HG03442 (cell line): Measurements from ENCODE around the gene PDK1.

Experiments
- ATAC-seq: cut with Tn5 transposase; IDR thresholded peaks from one replicate; pipeline ENCODE4 v1.9.1; 2021; ENCODE audit warnings: mild to moderate bottlenecking, moderate library complexity; ENCODE audit not compliant: unreplicated experiment

PDK1 gene

GRCh38 chr2:172596776-172597175, 40.9 kb downstream of the PDK1 start:
- peak; percentile 69 for ATAC-seq

GRCh38 chr2:172597176-172597842, 41.4 kb downstream of the PDK1 start:
- ATAC-seq, result peak; percentile 52

- no peak for ATAC-seq
These were observed 44.1 kb downstream of the PDK1 start for GRCh38 chr2:172599947-172600346.

- no peak for ATAC-seq
These were observed 44.7 kb downstream of the PDK1 start for GRCh38 chr2:172600557-172601008.

DNA sequence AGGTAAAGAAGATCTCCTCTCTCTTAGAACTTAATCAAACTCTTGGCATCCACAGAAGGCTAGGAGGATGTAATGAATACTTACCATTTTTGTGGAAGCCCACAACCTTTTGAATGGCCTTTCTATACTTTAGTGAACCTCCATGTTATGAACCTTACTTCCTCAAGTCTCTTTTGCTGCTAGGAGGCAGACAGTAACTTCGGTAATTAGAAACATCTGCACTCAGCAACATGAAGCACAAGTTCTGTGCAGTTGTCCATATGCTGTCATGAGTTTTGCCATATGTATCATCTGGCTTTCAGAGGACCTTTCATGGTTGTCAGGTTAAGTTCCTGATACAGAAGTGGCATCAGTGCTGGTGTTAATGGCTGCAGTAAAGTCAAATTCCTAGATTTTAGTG, 50.4 kb downstream of the PDK1 start:
- no peak for ATAC-seq

DNA sequence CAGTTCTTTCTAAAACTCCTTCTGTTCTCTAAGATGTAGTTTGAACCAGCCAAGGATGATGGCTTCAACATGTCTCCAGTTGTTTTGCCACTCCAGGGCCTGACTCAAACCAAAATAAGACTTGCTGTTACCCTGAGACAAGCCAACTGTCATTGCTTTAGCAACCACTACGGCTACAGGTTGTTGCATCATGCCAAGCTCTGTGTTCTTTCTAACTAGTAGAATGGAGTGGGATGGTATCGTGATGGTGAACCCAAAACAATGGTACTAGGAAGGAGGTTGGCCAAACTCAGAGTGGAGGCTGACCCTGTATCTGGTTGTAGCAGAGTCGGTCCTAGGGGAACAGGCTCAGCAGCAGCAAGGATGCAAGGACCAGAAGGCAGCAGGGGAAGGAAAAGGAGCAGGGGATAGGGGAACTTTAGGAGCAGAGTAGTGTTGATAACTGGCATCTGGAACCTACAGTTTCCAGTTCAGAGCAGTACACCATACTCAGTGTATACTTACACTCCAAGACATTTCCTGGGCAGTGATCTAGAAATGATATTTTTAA, 51.6 kb downstream of the PDK1 start:
- ATAC-seq, result no peak

DNA sequence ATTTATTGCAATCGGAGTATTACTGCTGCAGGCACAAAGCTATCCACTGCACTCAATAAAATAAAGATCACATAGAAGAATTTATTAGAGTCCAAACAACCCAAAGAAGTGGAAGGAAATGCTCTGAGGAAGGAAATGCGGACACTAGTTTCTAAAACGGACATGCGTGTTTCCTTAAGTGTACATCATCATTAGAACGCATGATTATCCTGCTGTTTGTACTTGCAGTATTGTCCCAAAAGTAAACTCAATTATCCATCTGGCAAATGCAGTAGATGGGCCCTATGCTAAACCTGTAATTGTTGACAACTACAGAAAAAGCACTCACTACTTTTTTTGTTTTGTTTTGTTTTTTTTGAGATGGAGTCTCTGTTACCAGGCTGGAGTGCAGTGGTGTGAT, 53.6 kb downstream of the PDK1 start:
- no peak for ATAC-seq

GRCh38 chr2:172612051-172612450, 56.2 kb downstream of the PDK1 start:
- ATAC-seq, result no peak

GRCh38 chr2:172613040-172613439, 57.1 kb downstream of the PDK1 start:
- no peak for ATAC-seq

DNA sequence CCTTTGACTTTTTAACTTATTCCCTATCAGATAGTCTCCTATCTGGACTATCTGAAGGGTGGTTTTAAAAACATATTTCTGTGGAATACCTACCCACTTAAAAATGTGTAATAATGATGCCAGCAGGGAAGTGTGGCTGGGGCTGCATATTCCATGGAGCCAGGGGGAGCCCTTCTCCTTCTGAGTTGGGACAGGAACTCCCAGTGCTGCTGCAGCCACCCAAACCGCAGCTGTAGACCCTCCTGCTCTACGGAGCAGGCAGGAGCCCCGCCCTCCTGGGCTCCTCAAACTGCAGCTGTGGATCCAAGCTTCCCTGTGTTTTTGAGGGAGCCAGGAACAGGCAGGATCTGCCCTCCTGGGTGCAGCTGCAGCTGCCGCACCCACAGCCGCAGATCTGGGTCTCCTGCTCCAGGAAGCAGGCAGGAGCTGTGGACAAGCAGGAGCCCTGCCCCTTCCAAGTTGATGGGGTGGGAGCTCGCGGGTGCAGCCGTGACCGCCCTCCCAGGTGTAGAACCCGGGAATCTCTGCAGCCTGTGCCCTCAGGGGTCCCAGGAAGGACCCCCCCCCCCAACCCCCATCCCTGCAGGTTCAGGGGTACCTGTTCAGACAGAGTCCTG, 57.8 kb downstream of the PDK1 start:
- no peak for ATAC-seq

DNA sequence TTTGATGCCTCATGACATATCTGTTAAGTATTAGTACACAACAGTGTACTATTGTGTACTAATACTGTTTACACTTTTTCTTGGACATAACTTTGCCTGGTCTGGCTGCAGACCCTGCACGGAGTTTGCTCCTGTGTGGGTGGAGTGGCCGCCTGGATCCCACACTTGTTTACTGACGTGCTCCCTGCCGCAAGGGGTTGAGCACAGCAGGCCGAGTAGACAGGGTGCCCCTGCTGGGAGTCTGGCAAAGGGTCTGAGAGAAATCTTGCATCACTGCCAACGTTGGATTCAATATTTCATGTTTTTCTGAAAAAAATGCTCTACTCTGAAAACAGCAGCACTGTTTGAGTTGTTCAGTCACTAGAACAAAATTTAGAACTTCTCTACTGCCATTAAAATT, 59.0 kb downstream of the PDK1 start:
- ATAC-seq, result no peak

- no peak for ATAC-seq
These were observed 59.9 kb downstream of the PDK1 start for GRCh38 chr2:172615727-172616261.

DNA sequence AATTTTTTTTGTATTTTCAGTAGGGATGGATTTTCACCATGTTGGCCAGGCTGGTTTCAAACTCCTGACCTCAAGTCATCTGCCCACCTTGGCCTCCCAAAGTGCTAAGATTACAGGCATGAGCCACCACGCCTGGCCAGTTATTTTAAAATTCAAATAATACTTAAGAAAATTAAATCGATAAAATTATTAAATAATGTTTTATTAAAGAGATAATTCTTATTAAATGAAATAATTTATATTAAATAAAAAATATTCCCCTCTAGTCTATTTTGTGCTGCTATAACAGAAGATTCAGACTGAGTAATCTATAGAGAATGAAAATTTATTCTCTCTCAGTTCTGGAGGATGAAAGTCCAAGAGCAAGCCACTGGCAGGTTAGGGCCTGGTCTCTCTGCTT, 61.2 kb downstream of the PDK1 start:
- ATAC-seq, result no peak

- no peak for ATAC-seq
These were observed 67.5 kb downstream of the PDK1 start for GRCh38 chr2:172623249-172623965.

- no peak for ATAC-seq
These were observed 69.1 kb downstream of the PDK1 start for GRCh38 chr2:172624996-172625395.

DNA sequence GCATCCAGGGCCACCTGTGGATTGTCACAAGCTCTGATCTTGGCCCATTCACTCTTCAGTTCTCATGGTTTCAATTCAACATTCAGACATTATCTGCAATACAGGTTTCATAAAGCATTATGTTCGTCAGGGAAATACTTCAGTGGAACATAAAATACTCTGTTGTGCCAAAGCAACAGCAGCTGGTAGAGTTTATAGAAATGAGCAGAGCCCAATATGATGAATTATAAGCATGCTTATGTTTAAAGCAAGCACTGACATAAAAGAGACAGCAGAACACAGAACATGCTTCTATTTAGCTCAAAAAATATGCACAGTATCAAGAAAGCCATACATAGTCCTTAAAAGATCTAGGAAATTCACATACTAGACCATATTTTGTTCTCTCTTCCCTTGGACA, 71.3 kb downstream of the PDK1 start:
- ATAC-seq, result no peak

- no peak for ATAC-seq
These were observed 72.2 kb downstream of the PDK1 start for GRCh38 chr2:172628085-172628484.

- no peak for ATAC-seq
These were observed 73.7 kb downstream of the PDK1 start for GRCh38 chr2:172629586-172629985.

- no peak for ATAC-seq
These were observed 74.3 kb downstream of the PDK1 start for GRCh38 chr2:172630181-172630580.

DNA sequence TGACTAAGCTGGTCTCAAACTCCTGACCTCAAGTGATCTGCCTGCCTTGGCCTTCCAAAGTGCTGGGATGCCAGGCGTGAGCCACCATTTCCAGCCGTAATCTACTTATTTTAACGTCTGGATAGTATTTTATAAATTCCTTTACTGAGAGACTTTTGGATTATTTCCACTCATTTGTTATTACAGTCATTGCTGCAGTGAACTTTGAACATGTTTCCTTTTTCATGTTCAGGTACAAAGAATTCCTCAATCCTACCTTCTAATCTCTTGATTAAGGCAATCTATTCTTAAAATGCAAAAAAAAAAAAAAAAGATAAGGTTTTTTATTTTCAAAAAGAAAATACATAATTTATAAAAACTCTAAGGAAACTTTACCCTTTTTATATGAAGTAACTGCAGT, 78.6 kb downstream of the PDK1 start:
- no peak for ATAC-seq

DNA sequence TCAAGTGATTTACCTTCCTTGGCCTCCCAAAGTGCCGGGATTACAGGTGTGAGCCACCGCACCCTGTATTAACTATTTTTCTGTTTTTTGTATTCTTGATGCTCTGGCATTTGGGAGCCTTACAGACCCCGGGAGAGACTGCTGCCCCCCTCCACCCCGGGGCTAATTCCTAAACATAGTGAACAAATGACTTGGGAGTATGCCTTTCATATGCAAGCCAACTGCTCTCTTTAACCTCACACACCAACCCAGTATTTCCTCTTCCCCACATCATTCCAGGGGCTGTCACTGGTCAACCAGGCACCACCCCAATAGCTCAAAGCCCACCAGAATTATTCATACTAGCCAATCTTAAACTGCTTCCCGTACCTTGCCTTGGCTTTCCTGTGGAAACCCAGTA, 79.7 kb downstream of the PDK1 start:
- no peak for ATAC-seq

GRCh38 chr2:172639256-172639655, 83.4 kb downstream of the PDK1 start:
- ATAC-seq, result no peak
